Occipital lobe (tissue), 2 donors: Measurements from ENCODE around the gene NEAT1. TPM values are rescaled to one million over a fixed set of nuclear protein-coding genes. Genes with fewer than 3 reads are reported as not detected.

Source experiments
- DNase-seq: peaks from one replicate; lab custom pipeline; 2025; lab: John Stamatoyannopoulos, UW
- total RNA-seq: library from RNA; depleted of rRNA; stranded (reverse); fragments of >200 nt; gene quantifications from one replicate; pipeline ENCODE4 v1.2.3, GENCODE V29; 2014

NEAT1 gene
- total RNA-seq, 1 donor from 2014 or later, result 3.6 TPM

DNA sequence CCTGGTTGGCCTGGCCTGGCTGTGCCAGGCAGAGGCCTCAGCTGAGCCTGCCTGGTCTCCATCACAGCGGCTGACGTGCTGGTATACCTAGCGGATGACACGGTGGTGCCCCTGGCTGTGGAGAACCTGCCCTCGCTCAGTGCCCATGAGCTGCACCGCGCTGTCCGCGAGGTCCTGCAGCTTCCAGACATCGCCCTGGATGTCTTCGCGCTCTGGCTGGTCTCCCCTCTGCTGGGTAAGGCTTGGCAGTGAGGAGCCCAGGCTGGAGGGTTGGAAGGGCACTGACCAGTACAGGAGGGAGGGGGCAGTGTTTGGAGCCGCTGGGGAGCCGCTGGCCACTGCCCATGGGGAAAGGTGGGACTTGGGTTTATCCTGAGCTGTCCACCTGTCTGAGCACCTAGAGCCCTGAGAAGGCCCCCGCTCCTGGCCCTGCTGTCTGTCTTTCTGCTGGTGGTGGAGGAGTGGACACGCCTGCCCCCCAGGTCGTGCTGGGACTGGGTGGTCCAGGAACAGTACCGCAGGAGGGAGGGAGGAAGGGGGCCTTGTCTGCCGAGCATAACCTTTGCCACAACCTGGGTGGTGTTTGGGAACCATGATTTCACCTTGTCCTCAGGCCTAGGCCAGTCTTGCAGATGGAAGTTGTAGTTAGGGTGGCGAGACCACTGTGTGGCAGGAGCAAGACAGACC is 33.2 kb upstream of the NEAT1 start:
- no peak for DNase-seq

DNA sequence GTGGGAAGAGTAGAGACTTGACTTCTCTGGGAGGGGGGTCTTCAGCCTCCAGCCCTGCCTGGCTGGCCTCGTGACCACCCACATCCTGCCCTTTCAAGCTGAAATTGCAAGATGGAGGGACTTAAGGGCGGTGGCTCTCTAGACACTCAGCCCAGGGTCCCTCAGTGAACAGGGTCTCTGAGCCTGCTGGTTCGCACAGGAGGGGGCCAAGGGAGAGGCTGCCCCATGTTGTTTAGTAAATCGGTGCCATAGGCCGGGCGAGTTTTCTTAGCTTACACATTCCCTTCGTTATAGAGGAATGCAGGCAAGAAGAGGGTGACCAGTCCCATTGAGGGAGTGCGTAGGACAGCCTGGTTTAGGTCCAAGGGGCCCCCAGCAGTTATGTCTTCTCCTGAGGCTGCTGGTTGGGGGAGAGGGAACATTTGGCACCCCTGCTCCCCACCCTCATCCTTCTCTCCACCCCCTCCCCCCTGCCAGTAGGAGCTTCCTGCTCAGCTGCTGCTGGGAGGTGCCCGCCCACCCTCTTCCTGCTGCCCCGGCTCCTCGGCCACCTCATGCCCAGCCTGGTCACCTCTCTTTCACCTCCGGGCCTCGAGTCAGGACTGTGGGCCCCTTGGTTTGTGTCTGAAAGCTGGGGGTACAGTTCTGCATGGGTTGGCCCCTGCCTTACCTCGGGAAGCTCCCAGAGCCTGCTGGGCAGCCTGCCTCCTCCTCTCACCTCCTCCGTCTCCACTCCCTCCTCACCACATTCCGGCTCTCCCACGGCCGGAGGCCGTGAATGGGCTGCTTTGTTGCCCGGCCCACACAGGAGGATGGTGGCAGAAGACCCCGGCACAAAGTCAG is 32.3 kb upstream of the NEAT1 start:
- no peak for DNase-seq

- no peak for DNase-seq
Measured at GRCh38 chr11:65390996-65391395, 31.6 kb upstream of the NEAT1 start.

DNA sequence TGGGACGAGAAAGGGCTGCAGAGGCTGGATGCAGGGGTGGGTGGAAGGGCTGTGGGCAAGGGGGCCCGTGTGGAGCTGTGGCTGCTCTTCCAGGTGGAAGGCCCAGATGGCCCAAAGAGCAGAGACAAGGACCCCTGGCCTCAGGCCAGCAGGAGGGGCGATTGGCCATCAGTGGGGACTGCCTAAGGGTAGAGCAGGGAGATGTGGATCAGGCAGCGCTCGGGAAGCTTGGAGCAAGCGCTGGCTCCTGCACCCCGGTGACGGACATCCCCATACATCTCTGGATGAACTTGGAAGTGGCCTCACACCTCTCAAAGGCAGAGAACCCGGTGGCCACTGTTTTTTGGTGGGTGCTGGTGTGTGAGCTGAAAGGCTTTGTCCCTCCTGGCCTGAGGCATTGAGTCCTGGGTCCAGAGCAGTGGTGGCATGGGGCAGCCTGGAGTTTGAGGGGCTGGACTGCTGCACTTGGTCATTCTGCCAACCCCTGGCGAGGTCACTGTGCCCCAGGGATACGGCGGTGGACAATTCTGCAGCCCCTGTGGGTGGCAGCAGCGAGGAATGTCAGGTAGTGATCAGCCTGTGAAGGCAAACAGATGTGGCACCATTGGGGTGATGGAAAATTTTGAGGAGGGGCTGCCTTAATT is 30.3 kb upstream of the NEAT1 start:
- no peak for DNase-seq

- no peak for DNase-seq
Measured at GRCh38 chr11:65392899-65393298, 29.7 kb upstream of the NEAT1 start.

DNA sequence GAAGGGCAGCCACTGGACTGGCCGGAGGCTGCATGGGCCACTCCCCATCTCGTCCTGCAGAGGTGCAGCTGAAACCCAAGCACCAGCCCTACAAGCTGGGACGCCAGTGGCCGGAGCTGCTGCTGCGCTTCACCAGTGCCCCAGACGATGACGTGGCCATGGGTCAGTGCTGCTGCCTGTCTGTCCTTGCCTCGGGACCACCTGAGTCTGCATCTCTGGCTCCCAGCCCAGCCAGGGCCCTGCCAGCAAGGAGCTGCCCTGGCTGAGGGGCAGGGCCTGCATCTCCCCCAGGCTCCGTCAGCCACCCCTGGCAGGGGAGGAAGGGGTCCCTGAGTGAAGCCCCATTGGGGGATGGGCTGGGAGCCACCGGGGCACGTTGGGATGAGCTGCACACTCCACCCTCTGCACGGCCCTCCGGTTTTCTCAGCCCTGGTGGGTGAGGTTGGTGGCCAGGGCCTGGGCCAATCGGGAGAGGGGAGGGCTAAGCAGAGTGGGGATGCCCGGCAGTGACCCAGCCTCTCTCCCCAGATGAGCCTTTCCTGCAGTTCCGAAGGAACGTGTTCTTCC is 29.0 kb upstream of the NEAT1 start:
- DNase-seq, result no peak

DNA sequence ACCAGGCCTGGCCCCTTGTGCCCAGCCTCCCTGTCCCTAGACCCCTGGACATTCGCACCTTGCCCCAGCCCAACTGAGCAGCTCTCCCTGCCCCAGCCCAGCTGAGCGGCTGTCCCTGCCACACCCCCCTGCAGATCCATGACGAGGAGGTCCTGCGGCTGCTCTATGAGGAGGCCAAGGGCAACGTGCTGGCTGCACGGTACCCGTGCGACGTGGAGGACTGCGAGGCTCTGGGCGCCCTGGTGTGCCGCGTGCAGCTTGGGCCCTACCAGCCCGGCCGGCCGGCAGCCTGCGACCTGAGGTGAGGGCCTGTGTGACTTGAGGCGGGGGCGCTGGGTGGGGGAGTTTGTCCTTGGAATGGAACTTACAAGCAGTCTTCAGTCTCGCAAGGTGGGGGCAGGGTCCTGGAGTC is 28.5 kb upstream of the NEAT1 start:
- no peak for DNase-seq

- no peak for DNase-seq
Measured at GRCh38 chr11:65395961-65396530, 26.6 kb upstream of the NEAT1 start.

DNA sequence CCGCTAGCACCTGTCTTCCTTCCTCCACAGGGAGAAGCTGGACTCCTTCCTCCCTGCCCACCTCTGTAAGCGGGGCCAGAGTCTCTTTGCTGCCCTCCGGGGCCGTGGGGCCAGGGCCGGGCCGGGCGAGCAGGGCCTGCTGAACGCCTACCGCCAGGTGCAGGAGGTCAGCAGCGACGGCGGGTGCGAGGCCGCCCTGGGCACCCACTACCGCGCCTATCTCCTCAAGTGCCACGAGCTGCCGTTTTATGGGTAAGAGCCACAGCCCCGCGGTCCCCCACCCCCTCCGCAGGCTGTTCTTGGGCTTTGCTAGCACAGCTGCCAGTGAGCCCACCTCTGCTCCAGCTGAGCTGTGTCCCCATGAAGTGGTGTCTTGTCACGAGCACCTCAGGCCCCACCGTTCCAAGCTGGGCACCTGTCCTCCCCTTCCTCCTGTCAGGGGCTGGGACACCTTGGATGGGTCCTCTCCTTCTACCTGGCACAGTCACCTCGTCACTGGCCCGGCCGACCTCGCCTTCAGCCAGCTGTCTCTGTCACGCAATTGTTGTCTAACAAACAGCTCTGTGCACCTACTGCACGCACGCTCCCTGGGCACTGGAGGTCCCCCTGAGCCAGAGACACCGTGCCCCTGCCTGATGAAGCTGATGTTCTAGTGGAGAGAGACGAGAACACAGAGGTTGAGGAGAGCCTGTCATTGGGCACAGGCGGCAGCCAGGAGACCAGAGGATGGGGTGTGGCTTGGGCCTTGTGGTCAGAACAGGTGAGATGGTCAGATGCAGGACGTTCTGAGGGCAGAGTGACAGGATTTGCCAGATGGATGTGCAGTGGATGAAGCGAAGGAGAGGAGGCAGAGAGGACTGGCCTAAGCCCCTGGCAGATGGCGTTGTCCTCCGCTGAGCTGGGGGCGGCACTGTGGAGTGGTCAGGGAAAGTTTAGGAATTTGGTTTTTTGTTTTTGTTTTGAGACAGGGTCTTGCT is 25.5 kb upstream of the NEAT1 start:
- DNase-seq, result no peak

DNA sequence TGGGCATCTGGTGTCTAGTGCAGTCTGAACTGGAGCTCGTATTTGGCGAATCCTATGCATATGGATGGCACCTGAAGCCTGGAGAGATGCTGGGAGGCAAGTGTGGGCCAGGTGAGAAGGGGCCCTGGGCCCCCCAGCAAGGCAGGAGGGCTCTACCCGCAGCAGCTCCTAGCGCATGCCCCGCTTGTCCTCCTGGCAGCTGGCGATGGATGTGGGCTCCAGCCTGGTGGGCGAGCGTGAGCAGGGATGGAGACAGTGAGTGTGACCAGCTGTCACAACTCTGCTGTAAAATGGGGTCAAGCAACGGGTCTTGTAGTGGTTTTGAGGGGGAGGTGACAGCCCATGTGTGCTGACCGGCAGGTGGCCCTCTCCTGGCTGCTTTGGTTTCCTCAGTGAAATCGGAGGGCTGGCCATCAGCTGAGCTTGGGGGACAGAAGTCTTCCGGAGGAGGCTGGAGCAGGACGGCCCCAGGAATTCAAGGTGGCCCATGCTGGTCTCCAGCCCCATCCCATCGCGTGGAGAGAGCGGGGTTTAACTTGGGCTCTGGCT is 24.2 kb upstream of the NEAT1 start:
- DNase-seq, result no peak

GRCh38 chr11:65399249-65399648 is 23.3 kb upstream of the NEAT1 start:
- DNase-seq, result no peak

GRCh38 chr11:65399845-65400244 is 22.8 kb upstream of the NEAT1 start:
- no peak for DNase-seq

- no peak for DNase-seq
Measured at GRCh38 chr11:65400307-65401072, 22.1 kb upstream of the NEAT1 start.

- DNase-seq, result no peak
Measured at GRCh38 chr11:65401073-65401802, 21.4 kb upstream of the NEAT1 start.

- no peak for DNase-seq
Measured at GRCh38 chr11:65401803-65402248, 20.8 kb upstream of the NEAT1 start.

- no peak for DNase-seq
Measured at GRCh38 chr11:65402790-65403189, 19.8 kb upstream of the NEAT1 start.

GRCh38 chr11:65403607-65404121 is 18.9 kb upstream of the NEAT1 start:
- DNase-seq, result no peak

DNA sequence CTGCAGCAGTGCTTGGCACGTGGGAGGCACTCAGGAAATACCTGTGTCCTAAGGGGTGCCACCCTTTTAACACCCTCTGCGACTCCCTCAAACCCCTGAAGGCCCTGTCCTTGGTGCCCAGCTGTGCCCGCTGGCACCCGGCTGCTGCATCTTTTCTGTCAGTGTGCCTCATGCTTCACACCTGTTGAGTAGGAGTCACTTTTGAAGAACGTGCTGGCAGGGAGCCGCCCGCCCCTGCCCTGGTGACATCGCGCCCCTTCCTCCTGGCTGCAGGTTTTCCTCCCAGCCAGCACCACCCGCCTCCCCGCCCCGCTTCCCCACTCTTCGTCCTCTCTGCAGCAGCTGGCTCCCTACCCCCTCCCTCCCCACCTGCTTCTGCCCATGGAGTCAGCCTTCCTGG is 18.4 kb upstream of the NEAT1 start:
- no peak for DNase-seq
